Measurements from ENCODE around the gene FRAT2. TPM values are rescaled to one million over a fixed set of nuclear protein-coding genes. Genes with fewer than 3 reads are reported as not detected.
"Not testable (repeated sequence)": the region's sequence is repeated elsewhere in the genome, so short reads cannot be mapped to it uniquely, and the experiment has no call there.

Gene FRAT2
- total and polyA plus RNA-seq, 3 experiments from 2014 or later = 9.8 to 18.7 (median 10.4) TPM

- Mint-ChIP-seq H3K4me1 (peaks cover 20 to 28% (median 25%) of the 10 kb centered on the region in 3 donors), H3K4me3 (peak within 1 kb of the TSS; percentile 89 to 99 (median 94)), H3K9me3 (peaks cover 0 to 1% (median 0%) of the 10 kb centered on the region in 5 donors), H3K27me3 (peaks cover 1 to 3% of the 10 kb centered on the region in 2 donors), H3K27ac (peak within 1 kb of the TSS; percentile 43 to 96 (median 90)), H3K36me3 (peaks cover 0 to 9% (median 0%) of the 10 kb centered on the region in 3 donors)
- H3K27me3 ChIP-seq (ENCODE audit: insufficient read depth, low read length, poor library complexity, severe bottlenecking) = no peaks in the 10 kb centered on the region
- DNase-seq = peak; percentile 85 to 96 (median 93)
- H3K4me3 ChIP-seq (ENCODE audit: low read length) = peak within 1 kb of the TSS; percentile 89
- CTCF ChIA-PET = interaction anchor here (1.5 to 1.8 kb wide), 3 partner anchors 27 to 109 kb away, joined by 4 to 6 read pairs (median 5); partner anchors contain the start of genes FRAT1 and RRP12
- POLR2A ChIA-PET = interaction anchor here (1.4 to 1.6 kb wide), 2 partner anchors 27 to 42 kb away, joined by 6 to 7 read pairs; partner anchors contain the start of genes FRAT1 and FRAT2
- no peaks in the 10 kb centered on the region for H3K36me3 ChIP-seq (ENCODE audit: insufficient read depth, low read length)
- peaks cover 7% of the 10 kb centered on the region for H3K4me1 ChIP-seq (ENCODE audit: insufficient read depth, low read length)
- H3K9me3 ChIP-seq (ENCODE audit: low read length) = no peaks in the 10 kb centered on the region
- H3K27ac ChIP-seq (ENCODE audit: low read depth, low read length) = peak within 1 kb of the TSS; percentile 72
Observed at GRCh38 chr10:97292097-97292861, 42.2 kb downstream of the FRAT2 start, which contains the start of gene ARHGAP19. Gene ARHGAP19 (minus strand): TSS chr10:97292637. CDS start chr10:97292627, 10 bp downstream.

GRCh38 chr10:97291357-97292096 lies 43.0 kb downstream of the FRAT2 start:
- CTCF ChIA-PET = interaction anchor here (1.3 to 1.8 kb wide), 4 partner anchors 28 to 110 kb away, joined by 3 to 6 read pairs (median 4); partner anchors contain the start of genes FRAT1 and RRP12
- peak overlapping the region; percentile 43 to 96 (median 88) for H3K27ac Mint-ChIP-seq
- H3K36me3 Mint-ChIP-seq = peaks cover 0 to 14% (median 0%) of the 10 kb centered on the region in 3 donors
- POLR2A ChIA-PET = interaction anchor here (1.4 to 1.6 kb wide), 2 partner anchors 28 to 43 kb away, joined by 6 to 7 read pairs; partner anchors contain the start of genes FRAT1 and FRAT2
- peaks cover 0 to 1% (median 0%) of the 10 kb centered on the region in 5 donors for H3K9me3 Mint-ChIP-seq
- H3K4me3 Mint-ChIP-seq = peak overlapping the region; percentile 89 to 99 (median 94)
- peaks cover 0 to 3% of the 10 kb centered on the region in 2 donors for H3K27me3 Mint-ChIP-seq
- H3K27ac ChIP-seq (ENCODE audit: low read depth, low read length) = peak overlapping the region; percentile 72
- H3K4me1 Mint-ChIP-seq = peaks cover 20 to 28% (median 25%) of the 10 kb centered on the region in 3 donors
- no peaks in the 10 kb centered on the region for H3K36me3 ChIP-seq (ENCODE audit: insufficient read depth, low read length)
- DNase-seq = no peak
- no peaks in the 10 kb centered on the region for H3K27me3 ChIP-seq (ENCODE audit: insufficient read depth, low read length, poor library complexity, severe bottlenecking)
- H3K9me3 ChIP-seq (ENCODE audit: low read length) = no peaks in the 10 kb centered on the region
- peak overlapping the region; percentile 89 for H3K4me3 ChIP-seq (ENCODE audit: low read length)
- peaks cover 7% of the 10 kb centered on the region for H3K4me1 ChIP-seq (ENCODE audit: insufficient read depth, low read length)

- H3K4me3 ChIP-seq (ENCODE audit: low read length); H3K27ac ChIP-seq (ENCODE audit: low read depth, low read length); H3K9me3 ChIP-seq (ENCODE audit: low read length); H3K4me1 ChIP-seq (ENCODE audit: insufficient read depth, low read length); DNase-seq; H3K27me3 Mint-ChIP-seq; H3K9me3 Mint-ChIP-seq; H3K36me3 ChIP-seq (ENCODE audit: insufficient read depth, low read length); POLR2A ChIA-PET; H3K27me3 ChIP-seq (ENCODE audit: insufficient read depth, low read length, poor library complexity, severe bottlenecking): not testable (repeated sequence)
- peaks cover 21 to 30% (median 28%) of the 10 kb centered on the region in 3 donors for H3K4me1 Mint-ChIP-seq
- peaks cover 0 to 21% (median 1%) of the 10 kb centered on the region in 3 donors for H3K36me3 Mint-ChIP-seq
- peak overlapping the region in 2 of 8 donors; percentile 45 to 91 for H3K27ac Mint-ChIP-seq
- peak overlapping the region in 6 of 7 donors; percentile 59 to 96 (median 82) for H3K4me3 Mint-ChIP-seq
- CTCF ChIA-PET = interaction anchor here (1.3 to 2.3 kb wide), 2 partner anchors 12 to 29 kb away, joined by 3 to 7 read pairs; no protein-coding TSS in a partner anchor
Observed at GRCh38 chr10:97290576-97291356, 43.8 kb downstream of the FRAT2 start.

GRCh38 chr10:97290076-97290475 lies 44.5 kb downstream of the FRAT2 start:
- H3K27me3 ChIP-seq (ENCODE audit: insufficient read depth, low read length, poor library complexity, severe bottlenecking); H3K4me3 ChIP-seq (ENCODE audit: low read length); DNase-seq; H3K27ac ChIP-seq (ENCODE audit: low read depth, low read length); H3K9me3 ChIP-seq (ENCODE audit: low read length); H3K27me3 Mint-ChIP-seq; H3K9me3 Mint-ChIP-seq; POLR2A ChIA-PET; H3K4me1 ChIP-seq (ENCODE audit: insufficient read depth, low read length); H3K36me3 ChIP-seq (ENCODE audit: insufficient read depth, low read length); H3K27ac Mint-ChIP-seq: not testable (repeated sequence)
- peaks cover 0 to 21% (median 2%) of the 10 kb centered on the region in 3 donors for H3K36me3 Mint-ChIP-seq
- peaks cover 22 to 30% (median 29%) of the 10 kb centered on the region in 3 donors for H3K4me1 Mint-ChIP-seq
- peak overlapping the region in 3 of 7 donors; percentile 20 to 61 (median 23) for H3K4me3 Mint-ChIP-seq
- CTCF ChIA-PET = interaction anchor here (1.3 to 2.3 kb wide), 2 partner anchors 12 to 30 kb away, joined by 3 to 7 read pairs; no protein-coding TSS in a partner anchor

Other genes starting within 250 kb of the FRAT2 start
- gene SLIT1, start 148.8 kb downstream of the FRAT2 start, total RNA-seq = under 1 TPM in 1 of 2 experiments, not detected in 1; 0.20 TPM
- 0.06 TPM for gene SLIT1, start 148.8 kb downstream of the FRAT2 start, polyA plus RNA-seq
- gene ARHGAP19, start 42.1 kb downstream of the FRAT2 start, total RNA-seq = 10 to 100 TPM; 23.3 to 26.5 TPM
- 8.9 TPM for gene ARHGAP19, start 42.1 kb downstream of the FRAT2 start, polyA plus RNA-seq
- 1 to 10 TPM; 4.3 to 4.7 TPM for gene FRAT1, start 15.5 kb downstream of the FRAT2 start, total RNA-seq
- gene FRAT1, start 15.5 kb downstream of the FRAT2 start, polyA plus RNA-seq = 13.3 TPM
- gene RRP12, start 66.6 kb upstream of the FRAT2 start, total RNA-seq = 100 to 1,000 TPM; 102 to 111 TPM
- 11.6 TPM for gene RRP12, start 66.6 kb upstream of the FRAT2 start, polyA plus RNA-seq
- 1,000 to 10,000 TPM; 1,086 to 1,097 TPM for gene PGAM1, start 91.5 kb upstream of the FRAT2 start, total RNA-seq
- gene PGAM1, start 91.5 kb upstream of the FRAT2 start, polyA plus RNA-seq = 309 TPM
- gene EXOSC1, start 111.3 kb upstream of the FRAT2 start, total RNA-seq = 10 to 100 TPM; 61.0 to 64.8 TPM
- 83.0 TPM for gene EXOSC1, start 111.3 kb upstream of the FRAT2 start, polyA plus RNA-seq
- 10 to 100 TPM; 56.2 to 57.6 TPM for gene ZDHHC16, start 111.4 kb upstream of the FRAT2 start, total RNA-seq
- gene ZDHHC16, start 111.4 kb upstream of the FRAT2 start, polyA plus RNA-seq = 26.4 TPM
- gene MMS19, start 163.7 kb upstream of the FRAT2 start, total RNA-seq = 10 to 100 TPM; 85.7 to 89.3 TPM
- 27.5 TPM for gene MMS19, start 163.7 kb upstream of the FRAT2 start, polyA plus RNA-seq
- 1 to 10 TPM; 1.9 to 2.6 TPM for gene UBTD1, start 164.2 kb upstream of the FRAT2 start, total RNA-seq
- 2.0 TPM for gene UBTD1, start 164.2 kb upstream of the FRAT2 start, polyA plus RNA-seq
- gene ANKRD2, start 238.1 kb upstream of the FRAT2 start, total RNA-seq = not detected
- not detected for gene ANKRD2, start 238.1 kb upstream of the FRAT2 start, polyA plus RNA-seq
- gene HOGA1, start 249.7 kb upstream of the FRAT2 start, total RNA-seq = not detected
- gene HOGA1, start 249.7 kb upstream of the FRAT2 start, polyA plus RNA-seq = not detected